ENCODE results near the gene ASB4. TPM values are rescaled to one million over a fixed set of nuclear protein-coding genes. Genes with fewer than 3 reads are reported as not detected.

ASB4 gene
- total and polyA plus RNA-seq, 2 donors (not counting 3 experiments of a cell fraction or from before 2014, with no cell fraction given): not detected

DNA sequence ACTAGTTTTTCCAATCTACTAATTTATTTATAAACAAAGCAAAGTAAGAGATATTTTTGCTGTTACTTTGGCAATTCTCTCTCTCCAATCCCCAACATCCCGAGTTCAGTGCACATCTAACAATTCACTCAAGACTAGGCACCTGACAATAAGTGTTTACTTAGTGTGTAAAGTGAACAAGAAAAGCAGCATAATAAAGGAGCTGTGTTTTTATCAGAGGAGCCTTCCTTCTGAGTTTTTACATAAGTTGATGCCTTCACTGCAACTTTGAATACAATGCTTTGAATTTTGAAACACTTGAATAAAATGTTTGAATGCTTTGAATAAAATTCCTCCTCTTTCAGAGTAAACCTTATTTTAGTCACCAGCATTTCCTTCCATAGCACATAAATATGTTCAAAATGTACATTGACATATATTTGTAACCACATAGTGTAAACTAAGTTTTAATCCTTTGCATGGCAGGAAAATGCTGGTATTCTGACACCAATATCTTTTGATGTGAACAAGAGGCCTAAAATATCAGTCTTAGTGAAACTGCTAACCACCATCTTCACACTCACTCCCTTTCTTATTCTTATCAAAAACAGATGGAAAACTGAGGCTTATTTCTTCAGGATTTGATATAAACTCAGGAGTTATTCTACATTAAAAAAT is 99.2 kb downstream of the ASB4 start:
- Histone ChIP-seq H3K4me1 (ENCODE audit: control insufficient read depth, extremely low read depth, insufficient read depth, low read length) (no peaks in the 10 kb centered on the region), H3K9ac (replicated peaks; ENCODE audit: extremely low read depth, insufficient read depth, low read length) (no peak overlapping the region), H3K79me2 (ENCODE audit: control insufficient read depth, insufficient read depth, low read length) (no peaks in the 10 kb centered on the region), H3K27me3 (ENCODE audit: control insufficient read depth in 2 of 2, insufficient read depth in 2 of 2, low read length in 2 of 2) (no peaks in the 10 kb centered on the region), H3K27ac (ENCODE audit: insufficient read depth, low read depth, low read length) (no peak overlapping the region), H3K4me3 (replicated peaks in 1 of 3; ENCODE audit: insufficient read depth in 1 of 3, low read depth in 1 of 3, low read length in 3 of 3) (no peak overlapping the region), H3K9me1 (replicated peaks; ENCODE audit: control insufficient read depth, extremely low read depth, insufficient read depth, low read length) (no peaks in the 10 kb centered on the region), H3K36me3 (ENCODE audit: control insufficient read depth in 2 of 2, extremely low read depth in 1 of 2, insufficient read depth in 2 of 2, low read length in 2 of 2) (no peaks in the 10 kb centered on the region), H2AFZ (ENCODE audit: low read depth, low read length) (no peak overlapping the region), H3K9me3 (replicated peaks; ENCODE audit: control insufficient read depth, insufficient read depth, low read length) (no peaks in the 10 kb centered on the region), H4K20me1 (replicated peaks; ENCODE audit: control insufficient read depth, extremely low read depth, insufficient read depth, low read length) (no peaks in the 10 kb centered on the region), H3K4me2 (ENCODE audit: insufficient read depth, low read length) (no peak overlapping the region)
- dilution Hi-C loops (cut with MboI; ENCODE audit: extremely low pct_ligation_motif_present, low sequenced_read_pairs) (no loop called here), intact Hi-C loops (cut with micrococcal nuclease) (no loop called here)
- DNase-seq (ENCODE audit: low read depth, low spot score) (no peak), FAIRE-seq (no peak)
- no TSS peak for BruUV-seq (replicated peaks)
- TF ChIP-seq, protein P1, sequence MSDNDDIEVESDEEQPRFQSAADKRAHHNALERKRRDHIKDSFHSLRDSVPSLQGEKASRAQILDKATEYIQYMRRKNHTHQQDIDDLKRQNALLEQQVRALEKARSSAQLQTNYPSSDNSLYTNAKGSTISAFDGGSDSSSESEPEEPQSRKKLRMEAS (IDR thresholded peaks at IDR 0.05; ENCODE audit: insufficient read depth, insufficient read length): no peak
- TF ChIP-seq FOS (IDR thresholded peaks at IDR 0.05; ENCODE audit: borderline replicate concordance, insufficient read depth, low read length) (no peak), POLR2A (IDR thresholded peaks at IDR 0.05; ENCODE audit: low read depth, low read length) (no peak), POLR2AphosphoS5 (IDR thresholded peaks at IDR 0.05; ENCODE audit: insufficient read depth, low read depth, low read length) (no peak), MYC (IDR thresholded peaks at IDR 0.05; ENCODE audit: low read depth, low read length) (no peak)
- TF ChIP-seq, protein P2, sequence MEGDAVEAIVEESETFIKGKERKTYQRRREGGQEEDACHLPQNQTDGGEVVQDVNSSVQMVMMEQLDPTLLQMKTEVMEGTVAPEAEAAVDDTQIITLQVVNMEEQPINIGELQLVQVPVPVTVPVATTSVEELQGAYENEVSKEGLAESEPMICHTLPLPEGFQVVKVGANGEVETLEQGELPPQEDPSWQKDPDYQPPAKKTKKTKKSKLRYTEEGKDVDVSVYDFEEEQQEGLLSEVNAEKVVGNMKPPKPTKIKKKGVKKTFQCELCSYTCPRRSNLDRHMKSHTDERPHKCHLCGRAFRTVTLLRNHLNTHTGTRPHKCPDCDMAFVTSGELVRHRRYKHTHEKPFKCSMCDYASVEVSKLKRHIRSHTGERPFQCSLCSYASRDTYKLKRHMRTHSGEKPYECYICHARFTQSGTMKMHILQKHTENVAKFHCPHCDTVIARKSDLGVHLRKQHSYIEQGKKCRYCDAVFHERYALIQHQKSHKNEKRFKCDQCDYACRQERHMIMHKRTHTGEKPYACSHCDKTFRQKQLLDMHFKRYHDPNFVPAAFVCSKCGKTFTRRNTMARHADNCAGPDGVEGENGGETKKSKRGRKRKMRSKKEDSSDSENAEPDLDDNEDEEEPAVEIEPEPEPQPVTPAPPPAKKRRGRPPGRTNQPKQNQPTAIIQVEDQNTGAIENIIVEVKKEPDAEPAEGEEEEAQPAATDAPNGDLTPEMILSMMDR (IDR thresholded peaks at IDR 0.05; ENCODE audit: extremely low read depth in 1 of 2, insufficient read depth in 1 of 2, low read depth in 1 of 2, low read length in 2 of 2): no peak
- CTCF ChIA-PET: interaction anchor here (1.1 kb wide), 1 partner anchor 73 kb away, joined by 4 read pairs; no protein-coding TSS in a partner anchor
- POLR2A ChIA-PET: no interaction called here

Data from endothelial cell of umbilical vein (primary cell).